Sigmoid colon (tissue), 4 donors: ENCODE measurements around the gene SPDL1.

Experiments used
- CTCF ChIP-seq, 4 experiments: fragments of 450-650 bp in 3 of 4; fragments of 200-600 bp in 1 of 4; IDR thresholded peaks; one replicate each; pipeline ENCODE4 v1.5.1; 2016 to 2019; ENCODE audit warnings: antibody characterized with exemption in 4 of 4, mild to moderate bottlenecking in 3 of 4, moderate library complexity in 2 of 4
- EP300 ChIP-seq, 4 donors: sonication (generic); formaldehyde crosslinking; IDR thresholded peaks; one replicate each; pipeline ENCODE4 v1.6.1; 2017; ENCODE audit warnings: antibody characterized with exemption in 4 of 4
- POLR2AphosphoS5 ChIP-seq, 4 donors: sonication (generic); formaldehyde crosslinking; IDR thresholded peaks; one replicate each; pipeline ENCODE4 v1.6.1; 2017; ENCODE audit warnings: antibody characterized with exemption in 4 of 4

- TF ChIP-seq POLR2AphosphoS5 (IDR thresholded peaks at IDR 0.05) (no peak), CTCF (IDR thresholded peaks at IDR 0.05) (no peak), EP300 (IDR thresholded peaks at IDR 0.05) (no peak)
Observed at GRCh38 chr5:169649486-169649885, 65.9 kb downstream of the SPDL1 start.
